ENCODE measurements around the gene SEC61A1.

SEC61A1 gene

GRCh38 chr3:128060473-128061381 is 8.5 kb downstream of the SEC61A1 start:
- DNase-seq (ENCODE audit: low spot score): no peak

DNA sequence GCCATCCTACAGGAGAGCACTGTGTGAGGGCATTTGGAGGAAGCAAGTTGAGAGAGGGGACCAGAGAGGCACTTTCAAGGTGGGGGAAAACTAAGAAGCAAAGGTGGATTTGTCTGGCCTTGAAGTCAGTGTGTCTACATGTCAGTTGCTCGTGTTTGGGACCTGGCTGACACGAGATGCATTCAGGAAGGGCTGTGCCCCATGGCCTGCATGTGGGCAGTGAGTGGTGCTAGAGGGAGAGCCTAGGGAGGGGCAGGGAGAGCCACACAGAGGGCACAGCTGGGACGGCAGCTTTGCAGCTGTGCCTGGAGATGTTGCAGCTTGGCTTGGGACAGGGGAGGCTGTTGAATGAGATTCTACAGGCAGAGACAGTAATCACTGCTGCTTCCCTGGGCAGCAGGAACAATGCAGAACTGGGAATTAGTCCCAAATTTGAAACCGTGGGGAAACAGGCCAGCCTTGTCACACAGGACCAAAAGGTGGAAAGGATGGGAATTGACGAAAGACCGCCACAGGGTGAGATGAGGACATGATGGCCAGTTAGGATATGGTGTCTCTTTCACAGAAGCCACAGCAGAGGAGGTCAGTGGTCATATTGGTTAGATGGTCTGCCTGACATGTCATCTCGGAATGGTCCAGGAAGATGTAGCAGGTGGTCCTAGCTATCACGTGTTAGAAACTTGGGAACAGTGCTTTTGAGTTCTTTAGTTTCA is 10.0 kb downstream of the SEC61A1 start:
- DNase-seq (ENCODE audit: low spot score): no peak

DNA sequence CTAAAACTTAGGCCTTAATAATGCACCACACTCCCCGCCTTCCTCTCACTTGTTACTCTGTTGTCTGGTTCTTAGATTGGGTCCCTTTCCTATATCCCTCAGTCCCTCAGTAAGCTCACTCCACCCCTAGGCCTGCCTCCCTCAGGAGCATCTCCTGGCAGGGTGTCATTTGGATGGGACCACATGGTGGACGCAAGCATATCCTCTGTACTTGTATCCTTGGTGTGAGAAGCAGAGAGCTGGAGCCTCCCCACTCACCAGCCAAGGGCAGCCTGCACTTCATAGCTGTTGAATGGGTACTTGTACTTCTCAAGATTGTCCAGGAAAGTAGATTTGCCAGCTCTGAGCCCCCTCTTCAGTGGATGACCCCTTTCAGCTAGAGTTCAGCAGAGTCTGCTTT is 11.6 kb downstream of the SEC61A1 start:
- DNase-seq (ENCODE audit: low spot score): no peak

GRCh38 chr3:128064962-128065361 is 12.7 kb downstream of the SEC61A1 start:
- no peak for DNase-seq (ENCODE audit: low spot score)

DNA sequence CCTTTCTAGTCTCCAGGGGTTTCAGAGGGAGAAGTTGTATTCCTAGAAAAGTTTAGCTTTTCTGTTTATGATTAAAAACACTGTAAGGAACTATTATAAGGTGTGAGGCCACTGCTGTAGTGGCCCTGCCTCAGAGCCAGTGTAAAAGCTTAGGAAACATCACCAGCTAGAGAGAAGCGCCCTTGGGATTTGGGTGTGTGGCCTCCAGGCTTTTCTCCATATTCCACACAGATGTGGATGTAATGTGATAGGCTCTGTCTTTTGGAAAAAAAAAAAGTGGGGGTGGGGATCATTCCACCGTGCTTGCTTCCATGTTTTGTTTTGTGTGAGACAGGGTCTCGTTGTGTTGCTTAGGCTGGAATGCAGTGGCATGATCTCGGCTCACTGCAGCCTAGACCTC is 13.9 kb downstream of the SEC61A1 start:
- no peak for DNase-seq (ENCODE audit: low spot score)

DNA sequence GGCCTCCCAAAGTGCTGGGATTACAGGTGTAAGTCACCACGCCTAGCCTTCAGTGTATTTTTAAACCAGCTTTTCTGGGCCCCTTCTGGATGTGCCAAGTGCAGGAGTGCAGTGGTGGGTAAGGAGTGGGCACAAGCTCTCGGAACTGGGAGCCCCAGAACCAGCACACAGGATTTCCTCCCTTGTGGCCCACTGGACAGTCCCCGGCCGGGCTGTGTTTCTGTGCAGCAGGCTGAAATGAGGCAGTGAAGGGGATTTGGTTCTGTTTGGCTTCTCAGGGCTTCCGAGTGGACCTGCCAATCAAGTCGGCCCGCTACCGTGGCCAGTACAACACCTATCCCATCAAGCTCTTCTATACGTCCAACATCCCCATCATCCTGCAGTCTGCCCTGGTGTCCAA is 14.4 kb downstream of the SEC61A1 start:
- no peak for DNase-seq (ENCODE audit: low spot score)

GRCh38 chr3:128067489-128067888 is 15.3 kb downstream of the SEC61A1 start:
- no peak for DNase-seq (ENCODE audit: low spot score)

- peak; percentile 51 for DNase-seq (ENCODE audit: low spot score)
These were observed 16.0 kb downstream of the SEC61A1 start for GRCh38 chr3:128068156-128068620.

GRCh38 chr3:128069271-128069670 is 17.0 kb downstream of the SEC61A1 start:
- no peak for DNase-seq (ENCODE audit: low spot score)

GRCh38 chr3:128070898-128071591 is 18.8 kb downstream of the SEC61A1 start:
- no peak for DNase-seq (ENCODE audit: low spot score)

GRCh38 chr3:128071771-128072453 is 19.7 kb downstream of the SEC61A1 start:
- DNase-seq (ENCODE audit: low spot score): no peak

DNA sequence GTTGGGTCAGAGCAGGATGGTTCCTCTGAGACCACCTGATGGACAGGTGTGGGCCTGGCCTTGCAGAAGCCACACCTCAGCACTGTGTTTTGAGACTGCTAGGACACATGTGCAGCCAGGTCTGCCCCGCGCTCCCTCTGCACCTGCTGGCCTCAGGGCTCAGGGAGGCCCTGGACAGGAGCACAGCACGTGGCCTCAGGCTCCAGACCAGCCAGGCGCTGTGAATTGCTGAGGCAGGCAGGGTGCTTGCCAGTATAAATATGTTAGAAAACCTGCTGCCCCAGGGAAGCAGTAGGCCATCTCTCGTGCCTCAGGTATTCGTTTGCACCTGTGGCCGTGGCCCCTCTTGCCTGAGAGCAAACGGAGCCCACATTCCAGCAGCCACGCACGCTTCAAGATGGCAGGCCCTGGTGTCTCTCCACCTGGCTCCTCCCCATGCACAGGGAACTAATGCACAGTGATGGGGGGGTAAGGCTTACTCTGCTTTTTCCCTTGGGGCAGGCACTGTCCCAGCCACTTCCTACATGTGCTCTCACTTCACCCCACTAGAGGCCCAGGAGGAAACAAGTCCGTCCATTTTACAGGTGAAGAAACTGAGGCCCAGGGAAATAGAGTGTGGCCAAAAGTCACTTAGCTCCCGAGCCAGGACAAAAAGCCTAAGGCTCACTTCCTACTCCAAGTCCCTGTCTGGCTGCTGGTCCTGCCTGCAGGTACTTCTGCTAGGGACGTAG is 20.4 kb downstream of the SEC61A1 start:
- no peak for DNase-seq (ENCODE audit: low spot score)

GRCh38 chr3:128073185-128073725 is 21.0 kb downstream of the SEC61A1 start:
- DNase-seq (ENCODE audit: low spot score): no peak

DNA sequence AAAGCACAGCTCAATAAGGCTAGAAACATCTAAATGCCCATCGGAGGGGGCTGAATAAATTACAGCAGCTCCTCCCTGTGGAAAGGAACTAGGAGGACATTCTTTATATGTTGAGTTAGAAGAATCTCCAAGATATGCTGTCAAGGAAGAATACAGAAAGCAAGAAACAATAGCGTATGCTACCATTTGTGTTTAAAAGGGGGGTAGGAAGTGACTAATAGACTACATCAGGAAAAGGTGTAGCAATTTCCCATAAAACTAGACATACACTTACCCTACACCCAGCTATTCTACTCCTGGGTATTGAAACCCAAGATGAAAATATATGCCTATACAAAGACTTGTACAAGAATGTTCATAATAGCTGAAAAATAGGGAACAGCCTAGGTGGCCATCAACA is 21.6 kb downstream of the SEC61A1 start:
- no peak for DNase-seq (ENCODE audit: low spot score)

DNA sequence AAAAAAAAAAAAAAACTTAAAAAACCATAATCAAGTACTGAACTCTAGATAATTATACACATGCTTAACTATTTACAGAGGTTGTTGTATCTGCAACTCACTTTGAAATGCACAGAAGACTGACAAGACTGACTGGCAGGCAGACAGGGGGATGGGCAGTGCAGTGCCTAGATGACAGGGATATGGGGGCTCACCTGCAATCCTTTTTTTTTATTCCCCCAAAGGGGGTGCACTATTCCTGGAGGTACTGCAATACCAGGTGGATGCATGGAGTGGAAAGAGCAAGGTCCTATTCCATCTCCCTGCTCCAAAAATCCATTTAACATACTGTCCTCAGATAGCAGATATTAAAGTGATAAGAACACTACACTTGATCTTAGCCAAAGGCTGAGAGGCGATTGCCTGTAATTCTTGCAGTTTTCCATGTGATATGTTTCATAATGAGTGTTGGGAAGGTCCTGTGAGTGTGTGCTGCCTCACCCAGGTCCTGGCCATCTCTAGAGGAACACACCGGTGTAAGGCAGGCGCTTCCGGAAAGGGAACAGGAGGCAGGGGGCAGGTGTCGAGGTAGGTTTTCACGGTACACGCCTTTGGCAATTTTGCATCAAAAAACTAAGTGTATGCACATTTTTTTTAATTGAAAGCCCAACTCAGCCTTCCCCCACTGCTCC is 22.7 kb downstream of the SEC61A1 start:
- DNase-seq (ENCODE audit: low spot score): no peak

- peak; percentile 80 for DNase-seq (ENCODE audit: low spot score)
These were observed 23.6 kb downstream of the SEC61A1 start for GRCh38 chr3:128075522-128076482.

GRCh38 chr3:128076483-128077201 is 24.4 kb downstream of the SEC61A1 start:
- DNase-seq (ENCODE audit: low spot score): peak; percentile 23

- DNase-seq (ENCODE audit: low spot score): peak; percentile 42
These were observed 25.0 kb downstream of the SEC61A1 start for GRCh38 chr3:128077202-128077624.
